B cell (primary cell): ENCODE results near the gene CMTM7.

Experiments
- EZH2 ChIP-seq: IDR thresholded peaks from 2 replicates; pipeline ENCODE4 v1.6.1; 2012; ENCODE audit warnings: borderline replicate concordance, low read depth, mild to moderate bottlenecking, moderate library complexity, low read length; ENCODE audit not compliant: insufficient read depth, poor library complexity, severe bottlenecking
- TF ChIP-seq, protein P1 (sequence below): fragments of 200-600 bp; IDR thresholded peaks from one replicate; pipeline ENCODE4 v1.8.0; 2022; ENCODE audit warnings: antibody characterized with exemption, mild to moderate bottlenecking

DNA sequence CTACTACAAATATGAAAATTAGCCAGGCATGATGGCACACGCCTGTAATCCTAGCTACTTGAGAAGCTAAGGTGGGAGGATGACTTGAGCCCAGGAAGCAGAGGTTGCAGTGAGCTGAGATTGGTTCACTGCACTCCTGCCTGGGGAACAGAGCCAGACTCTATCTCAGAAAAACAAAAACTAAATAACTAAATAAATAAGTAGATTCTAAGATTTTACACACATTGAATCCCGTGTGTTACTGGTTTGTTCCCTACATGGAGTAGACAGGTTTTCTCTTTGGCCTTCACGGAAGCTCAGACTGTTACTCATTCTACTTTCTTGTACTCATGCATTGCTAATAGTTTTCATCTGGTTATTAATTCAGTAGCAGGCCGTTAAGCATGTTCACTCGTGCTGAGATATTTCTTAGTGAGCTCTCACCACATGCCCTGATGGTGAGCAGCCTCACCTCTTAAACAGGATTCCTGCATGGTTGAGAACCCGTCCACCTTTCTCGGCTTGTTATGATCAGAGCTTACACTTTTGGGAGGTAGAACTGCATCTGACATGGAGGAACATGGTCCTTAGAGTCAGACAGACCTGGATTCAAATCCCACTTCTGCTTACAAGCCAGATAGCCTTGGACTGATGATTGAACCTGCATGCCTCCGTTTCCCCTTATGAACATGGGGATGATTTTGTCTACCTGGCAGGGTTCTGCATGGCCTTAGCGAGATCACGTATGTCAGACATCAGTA lies 49.1 kb downstream of the CMTM7 start:
- TF ChIP-seq EZH2, result no peak
- TF ChIP-seq, protein P1, sequence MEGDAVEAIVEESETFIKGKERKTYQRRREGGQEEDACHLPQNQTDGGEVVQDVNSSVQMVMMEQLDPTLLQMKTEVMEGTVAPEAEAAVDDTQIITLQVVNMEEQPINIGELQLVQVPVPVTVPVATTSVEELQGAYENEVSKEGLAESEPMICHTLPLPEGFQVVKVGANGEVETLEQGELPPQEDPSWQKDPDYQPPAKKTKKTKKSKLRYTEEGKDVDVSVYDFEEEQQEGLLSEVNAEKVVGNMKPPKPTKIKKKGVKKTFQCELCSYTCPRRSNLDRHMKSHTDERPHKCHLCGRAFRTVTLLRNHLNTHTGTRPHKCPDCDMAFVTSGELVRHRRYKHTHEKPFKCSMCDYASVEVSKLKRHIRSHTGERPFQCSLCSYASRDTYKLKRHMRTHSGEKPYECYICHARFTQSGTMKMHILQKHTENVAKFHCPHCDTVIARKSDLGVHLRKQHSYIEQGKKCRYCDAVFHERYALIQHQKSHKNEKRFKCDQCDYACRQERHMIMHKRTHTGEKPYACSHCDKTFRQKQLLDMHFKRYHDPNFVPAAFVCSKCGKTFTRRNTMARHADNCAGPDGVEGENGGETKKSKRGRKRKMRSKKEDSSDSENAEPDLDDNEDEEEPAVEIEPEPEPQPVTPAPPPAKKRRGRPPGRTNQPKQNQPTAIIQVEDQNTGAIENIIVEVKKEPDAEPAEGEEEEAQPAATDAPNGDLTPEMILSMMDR, result no peak
